Loucy (cell line): ENCODE results near the gene CPPED1.

Experiments used
- H2AFZ ChIP-seq: fragments of 200-600 bp; sonication (generic); 2 replicates; pipeline ENCODE4 v1.6.0; 2016; ENCODE audit warnings: antibody characterized with exemption, mild to moderate bottlenecking, low read length, moderate library complexity
- H3F3A ChIP-seq: fragments of 200-600 bp; 2 replicates; pipeline ENCODE4 v1.6.0; 2016; ENCODE audit warnings: antibody characterized with exemption, low read depth, mild to moderate bottlenecking
- H3K27me3 ChIP-seq: fragments of 200-600 bp; sonication (generic); 2 replicates; pipeline ENCODE4 v1.6.1; 2014; ENCODE audit warnings: low read length, mild to moderate bottlenecking; ENCODE audit not compliant: insufficient read depth, poor library complexity, severe bottlenecking
- H3K36me3 ChIP-seq: fragments of 200-600 bp; sonication (generic); 2 replicates; pipeline ENCODE4 v1.6.1; 2016; ENCODE audit warnings: low read length; ENCODE audit not compliant: insufficient read depth
- H3K4me1 ChIP-seq: fragments of 200-600 bp; sonication (generic); 2 replicates; pipeline ENCODE4 v1.5.1; 2014; ENCODE audit warnings: low read length, mild to moderate bottlenecking; ENCODE audit not compliant: insufficient read depth, poor library complexity, severe bottlenecking
- H3K4me2 ChIP-seq: fragments of 200-600 bp; sonication (generic); 2 replicates; pipeline ENCODE4 v1.6.0; 2014; ENCODE audit warnings: antibody characterized with exemption, low read length, low read depth, mild to moderate bottlenecking; ENCODE audit not compliant: poor library complexity, severe bottlenecking
- H3K4me3 ChIP-seq: fragments of 200-600 bp; sonication (generic); 2 replicates; pipeline ENCODE4 v1.5.1; 2014; ENCODE audit warnings: low read length, mild to moderate bottlenecking, mixed read lengths; ENCODE audit not compliant: poor library complexity, severe bottlenecking
- H3K79me2 ChIP-seq: fragments of 200-600 bp; sonication (generic); 2 replicates; pipeline ENCODE4 v1.6.1; 2014; ENCODE audit warnings: low read length; ENCODE audit not compliant: insufficient read depth
- H3K9ac ChIP-seq: fragments of 200-600 bp; sonication (generic); 2 replicates; pipeline ENCODE4 v1.6.0; 2014; ENCODE audit warnings: mild to moderate bottlenecking, low read depth, low read length, moderate library complexity; ENCODE audit not compliant: poor library complexity, severe bottlenecking
- H3K9me2 ChIP-seq: fragments of 200-600 bp; sonication (generic); replicated peaks from 2 replicates; pipeline ENCODE4 v1.6.1; 2016; ENCODE audit warnings: low read depth, low read length, mixed read lengths
- H3K9me3 ChIP-seq: fragments of 200-600 bp; sonication (generic); 2 replicates; pipeline ENCODE4 v1.6.1; 2014; ENCODE audit warnings: mild to moderate bottlenecking, antibody characterized with exemption, low read length, low read depth; ENCODE audit not compliant: insufficient read depth
- H4K20me1 ChIP-seq: fragments of 200-600 bp; sonication (generic); 2 replicates; pipeline ENCODE4 v1.6.0; 2014; ENCODE audit warnings: antibody characterized with exemption, low read length, mild to moderate bottlenecking; ENCODE audit not compliant: insufficient read depth, poor library complexity, severe bottlenecking
- CTCF ChIP-seq: fragments of 200-600 bp; sonication (generic); conservative IDR thresholded peaks from 2 replicates; pipeline ENCODE4 v1.5.1; 2014; ENCODE audit warnings: mild to moderate bottlenecking, antibody characterized with exemption, low read length
- EZH2phosphoT487 ChIP-seq: fragments of 200-600 bp; IDR thresholded peaks from 2 replicates; pipeline ENCODE4 v1.6.1; 2018; ENCODE audit warnings: antibody characterized with exemption, mild to moderate bottlenecking, moderate library complexity, borderline replicate concordance

CPPED1 gene

DNA sequence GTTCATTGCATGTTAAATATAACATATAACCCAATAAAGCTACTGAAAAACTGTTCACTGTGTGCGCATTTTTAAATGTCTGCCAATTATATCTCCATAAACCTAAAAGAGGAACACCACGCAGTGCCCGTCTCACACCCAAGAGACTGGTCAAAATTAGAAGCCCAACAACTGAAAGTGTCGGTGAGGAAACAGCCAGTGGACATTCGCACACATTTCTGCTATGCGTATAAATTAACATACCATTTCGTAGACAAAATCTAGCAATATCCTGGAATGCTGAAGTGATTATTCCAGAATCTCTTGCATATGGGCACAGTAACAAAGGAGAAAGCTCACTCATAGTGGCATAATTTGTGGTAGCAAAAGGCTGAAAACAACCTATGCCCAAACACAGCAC, 55.9 kb downstream of the CPPED1 start:
- H3K4me1 ChIP-seq, result no peaks in the 10 kb centered on the region
- no peaks in the 10 kb centered on the region for H3K27me3 ChIP-seq
- H3K9me2 ChIP-seq, result no peaks in the 10 kb centered on the region
- no peaks in the 10 kb centered on the region for H3K79me2 ChIP-seq
- H3K36me3 ChIP-seq, result no peaks in the 10 kb centered on the region
- H3K9me3 ChIP-seq, result no peaks in the 10 kb centered on the region
- TF ChIP-seq CTCF (no peak), EZH2phosphoT487 (no peak)
- H3K4me2 ChIP-seq, result no peak overlapping the region
- no peaks in the 10 kb centered on the region for H4K20me1 ChIP-seq
- no peak overlapping the region for H2AFZ ChIP-seq
- no peaks in the 10 kb centered on the region for H3F3A ChIP-seq
- no peak overlapping the region for H3K4me3 ChIP-seq
- H3K9ac ChIP-seq, result no peak overlapping the region

- H3K36me3 ChIP-seq, result no peaks in the 10 kb centered on the region
- no peaks in the 10 kb centered on the region for H3K9me2 ChIP-seq
- no peaks in the 10 kb centered on the region for H3K4me1 ChIP-seq
- no peak overlapping the region for H3K4me2 ChIP-seq
- no peak overlapping the region for H2AFZ ChIP-seq
- H3K4me3 ChIP-seq, result no peak overlapping the region
- H3K9me3 ChIP-seq, result no peaks in the 10 kb centered on the region
- H3F3A ChIP-seq, result no peaks in the 10 kb centered on the region
- H3K9ac ChIP-seq, result no peak overlapping the region
- no peaks in the 10 kb centered on the region for H3K79me2 ChIP-seq
- no peaks in the 10 kb centered on the region for H3K27me3 ChIP-seq
- H4K20me1 ChIP-seq, result no peaks in the 10 kb centered on the region
- TF ChIP-seq EZH2phosphoT487, result no peak
- no peak for TF ChIP-seq CTCF
Measured at GRCh38 chr16:12747261-12747660, 56.4 kb downstream of the CPPED1 start.

DNA sequence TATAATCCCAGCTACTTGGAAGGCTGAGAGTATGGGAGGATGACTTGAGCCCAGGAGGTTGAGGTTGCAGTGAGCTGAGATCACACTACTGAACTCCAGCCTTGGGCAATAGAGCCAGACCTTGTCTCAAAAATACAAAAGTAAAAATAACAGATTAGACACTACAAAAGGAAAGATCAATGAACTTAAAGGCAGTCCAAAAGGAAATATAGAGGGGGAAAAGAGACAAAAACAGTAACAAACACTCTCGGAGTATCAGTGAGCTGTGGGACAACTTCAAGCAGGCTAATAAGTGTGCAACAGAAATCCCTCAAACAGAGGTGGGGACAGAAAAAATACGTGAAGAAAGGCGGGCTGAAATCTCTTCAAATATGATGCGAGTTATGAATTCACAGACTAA, 58.8 kb downstream of the CPPED1 start:
- Histone ChIP-seq H3K27me3 (no peaks in the 10 kb centered on the region), H3K9ac (no peak overlapping the region), H3K4me2 (no peak overlapping the region), H3K36me3 (no peaks in the 10 kb centered on the region), H3F3A (no peaks in the 10 kb centered on the region), H4K20me1 (no peaks in the 10 kb centered on the region), H2AFZ (no peak overlapping the region), H3K79me2 (no peaks in the 10 kb centered on the region), H3K9me3 (no peaks in the 10 kb centered on the region), H3K4me3 (no peak overlapping the region), H3K9me2 (no peaks in the 10 kb centered on the region), H3K4me1 (no peaks in the 10 kb centered on the region)
- TF ChIP-seq EZH2phosphoT487 (no peak), CTCF (no peak)
